HCT116 (cell line): ENCODE data around the gene LFNG. TPM values are rescaled to one million over a fixed set of nuclear protein-coding genes. Genes with fewer than 3 reads are reported as not detected.

Source experiments
- ATAC-seq: fragments of 200-7000 bp; cut with Tn5 transposase; 2 replicates; pipeline ENCODE4 v1.9.1; 2020; ENCODE audit warnings: mild to moderate bottlenecking, moderate library complexity
- BruUV-seq: library from RNA; stranded (reverse); fragments of 400-500 nt; replicated peaks from 2 replicates; lab custom pipeline; 2021; lab: Mats Ljungman, UMichigan
- CTCF ChIA-PET: fragments of 300-600 bp; sonication (Branson Sonifier 250); formaldehyde crosslinking; loops from one replicate; lab custom pipeline; 2021; ENCODE audit warnings: antibody characterized with exemption; lab: Charles Lee
- POLR2A ChIA-PET: fragments of 300-600, 350-600 bp; sonication (Branson Sonifier 250); formaldehyde crosslinking; loops from one replicate; lab custom pipeline; 2021; ENCODE audit warnings: antibody characterized with exemption; lab: Charles Lee
- RAD21 ChIA-PET, 2 experiments: fragments of 300-600 bp; sonication (Branson Sonifier 250); formaldehyde crosslinking; loops; one replicate each; lab custom pipeline; 2023; ENCODE audit warnings: low total read pairs in 2 of 2; ENCODE audit not compliant: uncharacterized antibody in 2 of 2, unreplicated experiment in 2 of 2, low non-redundant PET in 1 of 2; lab: Charles Lee
- DNase-seq: peaks from one replicate; pipeline ENCODE4 v3.0.0-alpha.2; 2010; ENCODE audit warnings: low read depth, low spot score
- H2AFZ ChIP-seq: fragments of 200-600 bp; shearing (Covaris generic), sonication (generic); 2 replicates; pipeline ENCODE4 v1.6.1; 2017; ENCODE audit warnings: low read depth, mixed run types, mixed read lengths, antibody characterized with exemption, low read length; ENCODE audit not compliant: poor library complexity, severe bottlenecking
- H3K27ac ChIP-seq: 2 replicates; pipeline ENCODE4 v1.5.1; 2012; ENCODE audit warnings: low read depth, low read length
- H3K27me3 ChIP-seq: fragments of 200-600 bp; sonication (generic); 2 replicates; pipeline ENCODE4 v1.6.1; 2016; ENCODE audit warnings: mixed run types, low read length, mixed read lengths; ENCODE audit not compliant: insufficient read depth
- H3K36me3 ChIP-seq, 2 experiments: fragments of 200-500 bp in 1 of 2; fragments of 200-600 bp in 1 of 2; sonication (Bioruptor generic) in 1 of 2; sonication (generic) in 1 of 2; 2 replicates each; pipeline versions ENCODE4 v1.5.1 to v1.6.1; 2014 to 2016; ENCODE audit warnings: low read length in 2 of 2, inconsistent platforms in 1 of 2, mixed read lengths in 1 of 2, mixed run types in 1 of 2; ENCODE audit not compliant: insufficient read depth in 2 of 2, control insufficient read depth in 1 of 2
- H3K4me1 ChIP-seq, 2 experiments: fragments of 200-600 bp in 1 of 2; sonication (generic) in 1 of 2; 2 replicates each; pipeline versions ENCODE4 v1.5.1 to v1.6.1; 2012 to 2017; ENCODE audit warnings: low read length in 2 of 2, inconsistent platforms in 1 of 2, mild to moderate bottlenecking in 1 of 2, mixed read lengths in 1 of 2, mixed run types in 1 of 2, moderate library complexity in 1 of 2; ENCODE audit not compliant: insufficient read depth in 2 of 2, control insufficient read depth in 1 of 2
- H3K4me2 ChIP-seq: fragments of 200-600 bp; sonication (generic); 2 replicates; pipeline ENCODE4 v1.6.1; 2017; ENCODE audit warnings: mixed run types, low read length, mixed read lengths
- H3K4me3 ChIP-seq, 2 experiments: fragments of 200-600 bp in 1 of 2; sonication (generic) in 1 of 2; replicated peaks in 1 of 2; 2 replicates each; pipeline ENCODE4 v1.5.1; 2011 to 2016; ENCODE audit warnings: low read length in 2 of 2, control low read depth in 1 of 2, low read depth in 1 of 2, mild to moderate bottlenecking in 1 of 2, mixed read lengths in 1 of 2, mixed run types in 1 of 2
- H3K79me2 ChIP-seq: fragments of 200-600 bp; sonication (generic); 2 replicates; pipeline ENCODE4 v1.6.1; 2017; ENCODE audit warnings: mild to moderate bottlenecking, mixed run types, low read length, moderate library complexity, mixed read lengths; ENCODE audit not compliant: insufficient read depth
- H3K9ac ChIP-seq: fragments of 200-600 bp; sonication (generic); 2 replicates; pipeline ENCODE4 v1.6.1; 2016; ENCODE audit warnings: low read length, mixed read lengths
- H3K9me2 ChIP-seq: fragments of 200-600 bp; sonication (generic), shearing (Covaris generic); 2 replicates; pipeline ENCODE4 v1.6.1; 2017; ENCODE audit warnings: mixed run types, mild to moderate bottlenecking, moderate library complexity; ENCODE audit not compliant: insufficient read depth
- H3K9me3 ChIP-seq, 2 experiments: fragments of 200-500 bp in 1 of 2; fragments of 200-600 bp in 1 of 2; sonication (Bioruptor generic) in 1 of 2; sonication (generic) in 1 of 2; 2 replicates each; pipeline ENCODE4 v1.6.1; 2014 to 2017; ENCODE audit warnings: low read length in 2 of 2, mixed read lengths in 2 of 2, inconsistent platforms in 1 of 2, low read depth in 1 of 2, mild to moderate bottlenecking in 1 of 2, mixed run types in 1 of 2, moderate library complexity in 1 of 2; ENCODE audit not compliant: control insufficient read depth in 1 of 2, insufficient read depth in 1 of 2
- H4K20me1 ChIP-seq: fragments of 200-600 bp; sonication (generic), shearing (Covaris generic); 2 replicates; pipeline ENCODE4 v1.6.1; 2017; ENCODE audit warnings: mixed run types, mild to moderate bottlenecking, moderate library complexity; ENCODE audit not compliant: insufficient read depth
- CBX3 ChIP-seq: IDR thresholded peaks from 2 replicates; pipeline ENCODE4 v1.6.1; 2012; ENCODE audit warnings: low read depth
- CEBPB ChIP-seq: IDR thresholded peaks from 2 replicates; pipeline ENCODE4 v1.6.1; 2012; ENCODE audit warnings: low read depth
- CTCF ChIP-seq, 3 experiments: fragments of 200-600 bp in 1 of 3; sonication (generic) in 1 of 3; IDR thresholded peaks in 2 of 3; conservative IDR thresholded peaks in 1 of 3; 2 replicates each; pipeline ENCODE4 v1.5.1; 2012 to 2017; ENCODE audit warnings: low read depth in 2 of 3, low read length in 2 of 3, antibody characterized with exemption in 1 of 3, borderline replicate concordance in 1 of 3, control low read depth in 1 of 3, mild to moderate bottlenecking in 1 of 3, mixed read lengths in 1 of 3, mixed run types in 1 of 3, moderate library complexity in 1 of 3; ENCODE audit not compliant: insufficient read depth in 1 of 3
- EGR1 ChIP-seq: IDR thresholded peaks from 2 replicates; pipeline ENCODE4 v1.6.1; 2012; ENCODE audit warnings: low read depth
- ELF1 ChIP-seq: IDR thresholded peaks from 2 replicates; pipeline ENCODE4 v1.6.1; 2012; ENCODE audit warnings: low read depth, borderline replicate concordance
- EZH2phosphoT487 ChIP-seq: fragments of 200-600 bp; IDR thresholded peaks from 2 replicates; pipeline ENCODE4 v1.6.1; 2018; ENCODE audit warnings: antibody characterized with exemption, borderline replicate concordance
- FOSL1 ChIP-seq: IDR thresholded peaks from 2 replicates; pipeline ENCODE4 v1.6.1; 2012; ENCODE audit warnings: low read depth
- MAX ChIP-seq: IDR thresholded peaks from 2 replicates; pipeline ENCODE4 v1.6.1; 2012
- POLR2A ChIP-seq: IDR thresholded peaks from 2 replicates; pipeline ENCODE4 v1.7.0; 2011; ENCODE audit warnings: borderline replicate concordance; ENCODE audit not compliant: insufficient read depth, insufficient read length; ENCODE audit errors: extremely low read depth
- POLR2AphosphoS5 ChIP-seq: IDR thresholded peaks from 2 replicates; pipeline ENCODE4 v1.6.1; 2011; ENCODE audit warnings: mild to moderate bottlenecking, low read depth, low read length, moderate library complexity
- RAD21 ChIP-seq: IDR thresholded peaks from 2 replicates; pipeline ENCODE4 v1.6.1; 2012; ENCODE audit warnings: low read depth, mild to moderate bottlenecking
- REST ChIP-seq: IDR thresholded peaks from 2 replicates; pipeline ENCODE4 v1.6.1; 2012; ENCODE audit warnings: low read depth
- SIN3A ChIP-seq: IDR thresholded peaks from 2 replicates; pipeline ENCODE4 v1.6.1; 2012; ENCODE audit warnings: low read depth
- SP1 ChIP-seq: IDR thresholded peaks from 2 replicates; pipeline ENCODE4 v1.6.1; 2012; ENCODE audit warnings: low read depth
- YY1 ChIP-seq: IDR thresholded peaks from 2 replicates; pipeline ENCODE4 v1.6.1; 2011; ENCODE audit warnings: low read length, low read depth, moderate library complexity, mild to moderate bottlenecking; ENCODE audit not compliant: insufficient replicate concordance; ENCODE audit errors: extremely low read depth
- ZFX ChIP-seq: fragments of 450-650 bp; IDR thresholded peaks from 2 replicates; pipeline ENCODE4 v1.6.1; 2017
- ZNF274 ChIP-seq: fragments of 200-500 bp; sonication (Bioruptor generic); IDR thresholded peaks from 2 replicates; pipeline ENCODE4 v1.6.1; 2014; ENCODE audit warnings: mild to moderate bottlenecking, low read depth, low read length, inconsistent platforms
- intact Hi-C: fragments of 100-400 bp; cut with micrococcal nuclease; formaldehyde crosslinking; loops from 2 replicates; pipeline ENCODE4 v1.10.0; 2022
- total RNA-seq: library from RNA; stranded (reverse); gene quantifications from one replicate; pipeline ENCODE4 v1.2.1, GENCODE V29; 2021; ENCODE audit not compliant: unreplicated experiment
- TF ChIP-seq, protein P1 (sequence below): IDR thresholded peaks from 2 replicates; pipeline ENCODE4 v1.6.1; 2011; ENCODE audit warnings: mild to moderate bottlenecking, low read length, moderate library complexity; ENCODE audit not compliant: insufficient replicate concordance; ENCODE audit errors: extremely low read depth

The LFNG gene
- total RNA-seq, 1 experiment from 2014 or later = 14.3 TPM

DNA sequence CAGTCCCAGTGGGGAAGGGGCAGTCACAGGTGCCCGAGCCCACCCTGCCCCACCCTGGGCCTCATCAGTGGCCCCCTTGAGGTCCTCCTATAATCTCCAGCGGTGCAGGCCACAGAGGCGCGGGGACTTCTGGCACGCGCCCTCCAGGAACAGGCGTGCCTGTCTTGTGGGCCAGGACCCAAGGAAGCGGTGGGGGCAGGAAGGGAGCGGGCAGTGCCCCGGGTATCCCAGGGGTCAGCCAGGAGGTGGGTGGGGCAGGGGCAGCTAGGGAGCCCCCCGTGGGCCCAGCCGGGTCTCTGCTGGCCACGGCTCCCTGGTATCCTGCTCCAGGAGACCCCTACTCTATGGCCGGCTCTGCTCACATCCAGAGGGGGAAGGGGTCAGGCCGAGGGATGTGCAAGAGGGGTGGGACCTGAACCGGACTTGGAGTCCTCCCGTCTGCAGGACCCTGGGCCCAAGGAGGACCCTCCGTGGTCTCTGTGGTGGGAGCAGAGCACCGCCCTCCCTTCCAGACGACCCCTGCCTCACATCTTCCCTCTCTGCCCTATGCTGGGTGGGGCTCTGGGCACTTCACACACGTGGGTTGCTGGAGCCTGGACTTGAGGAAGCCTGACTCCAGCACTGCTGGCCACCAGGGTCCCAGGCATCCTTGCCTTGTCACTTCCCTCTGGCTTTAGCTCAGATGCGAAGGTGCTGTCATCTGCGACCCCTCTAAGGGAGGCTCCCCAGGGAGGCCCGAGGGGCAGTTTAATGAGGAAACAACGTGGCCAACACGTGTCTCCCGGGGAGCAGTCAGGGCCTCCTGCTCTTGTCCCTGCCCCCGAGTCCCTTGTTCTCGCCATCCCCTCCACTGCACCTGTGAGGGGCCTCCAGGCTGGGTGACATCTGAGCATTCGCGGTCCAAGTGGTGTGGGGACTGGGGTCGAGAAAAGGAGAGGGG lies 25.1 kb upstream of the LFNG start:
- H3K27me3 ChIP-seq = no peaks in the 10 kb centered on the region
- no peak for TF ChIP-seq CTCF (IDR thresholded peaks at IDR 0.05 in 2 of 3, conservative IDR thresholded peaks at IDR 0.05 in 1 of 3; ENCODE audit: borderline replicate concordance in 1 of 3, insufficient read depth in 1 of 3, low read depth in 2 of 3, low read length in 2 of 3)
- no peak for TF ChIP-seq CBX3
- no peak for TF ChIP-seq YY1
- TF ChIP-seq POLR2AphosphoS5 = no peak
- no peak for TF ChIP-seq ELF1
- TF ChIP-seq CEBPB = no peak
- no peak for TF ChIP-seq ZFX
- no peak for TF ChIP-seq MAX
- no peak for TF ChIP-seq FOSL1
- TF ChIP-seq REST = no peak
- TF ChIP-seq, protein P1, sequence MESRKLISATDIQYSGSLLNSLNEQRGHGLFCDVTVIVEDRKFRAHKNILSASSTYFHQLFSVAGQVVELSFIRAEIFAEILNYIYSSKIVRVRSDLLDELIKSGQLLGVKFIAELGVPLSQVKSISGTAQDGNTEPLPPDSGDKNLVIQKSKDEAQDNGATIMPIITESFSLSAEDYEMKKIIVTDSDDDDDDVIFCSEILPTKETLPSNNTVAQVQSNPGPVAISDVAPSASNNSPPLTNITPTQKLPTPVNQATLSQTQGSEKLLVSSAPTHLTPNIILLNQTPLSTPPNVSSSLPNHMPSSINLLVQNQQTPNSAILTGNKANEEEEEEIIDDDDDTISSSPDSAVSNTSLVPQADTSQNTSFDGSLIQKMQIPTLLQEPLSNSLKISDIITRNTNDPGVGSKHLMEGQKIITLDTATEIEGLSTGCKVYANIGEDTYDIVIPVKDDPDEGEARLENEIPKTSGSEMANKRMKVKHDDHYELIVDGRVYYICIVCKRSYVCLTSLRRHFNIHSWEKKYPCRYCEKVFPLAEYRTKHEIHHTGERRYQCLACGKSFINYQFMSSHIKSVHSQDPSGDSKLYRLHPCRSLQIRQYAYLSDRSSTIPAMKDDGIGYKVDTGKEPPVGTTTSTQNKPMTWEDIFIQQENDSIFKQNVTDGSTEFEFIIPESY = no peak
- no peak for TF ChIP-seq POLR2A
- TF ChIP-seq RAD21 = no peak
- no peak for TF ChIP-seq SIN3A
- no peak for TF ChIP-seq EZH2phosphoT487
- no peak for TF ChIP-seq ZNF274
- no peak for TF ChIP-seq SP1
- no peak for TF ChIP-seq EGR1

More for the DNA sequence above, 25.1 kb upstream of the LFNG start:
- H4K20me1 ChIP-seq = no peaks in the 10 kb centered on the region
- no peaks in the 10 kb centered on the region for H3K9me2 ChIP-seq
- ChIA-PET RAD21 (no interaction called here), CTCF (no interaction called here), POLR2A (no interaction called here)
- intact Hi-C loops = no loop called here
- no peak for DNase-seq
- H2AFZ ChIP-seq = no peak overlapping the region
- BruUV-seq = no TSS peak
- ATAC-seq = no peak
- no peak overlapping the region for H3K9ac ChIP-seq
- H3K4me1 ChIP-seq = no peaks in the 10 kb centered on the region; a peak in 1 of 4 replicates
- no peak overlapping the region for H3K27ac ChIP-seq
- no peaks in the 10 kb centered on the region for H3K36me3 ChIP-seq
- no peak overlapping the region for H3K4me3 ChIP-seq
- H3K79me2 ChIP-seq = no peaks in the 10 kb centered on the region
- H3K4me2 ChIP-seq = no peak overlapping the region
- no peaks in the 10 kb centered on the region for H3K9me3 ChIP-seq
